GM12864 (cell line): ENCODE results near the gene TAMM41.

Experiments
- DNase-seq: peaks from one replicate; pipeline ENCODE4 v3.0.0-alpha.2; 2011; ENCODE audit warnings: low read depth
- H3K4me3 ChIP-seq: 2 replicates; pipeline ENCODE4 v1.5.1; 2011; ENCODE audit warnings: mild to moderate bottlenecking, low read depth, low read length, control low read depth
- CTCF ChIP-seq: IDR thresholded peaks from 2 replicates; pipeline ENCODE4 v1.5.1; 2011; ENCODE audit warnings: low read depth, mild to moderate bottlenecking, moderate library complexity, low read length, control low read depth, inconsistent platforms; ENCODE audit errors: missing control alignments

TAMM41 gene

GRCh38 chr3:11810276-11810675 lies 36.4 kb downstream of the TAMM41 start:
- TF ChIP-seq CTCF, result no peak
- DNase-seq, result no peak
- no peak overlapping the region for H3K4me3 ChIP-seq

GRCh38 chr3:11808231-11808630 lies 38.5 kb downstream of the TAMM41 start:
- TF ChIP-seq CTCF, result no peak
- DNase-seq, result no peak
- H3K4me3 ChIP-seq, result no peak overlapping the region

GRCh38 chr3:11807686-11808085 lies 39.0 kb downstream of the TAMM41 start:
- no peak for TF ChIP-seq CTCF
- no peak for DNase-seq
- no peak overlapping the region for H3K4me3 ChIP-seq

- DNase-seq, result no peak
- no peak for TF ChIP-seq CTCF
- H3K4me3 ChIP-seq, result no peak overlapping the region
Measured at GRCh38 chr3:11805716-11806115, 41.0 kb downstream of the TAMM41 start.

- DNase-seq, result peak; percentile 27
- no peak overlapping the region for H3K4me3 ChIP-seq
- peak; percentile 75 for TF ChIP-seq CTCF
Measured at GRCh38 chr3:11803977-11804892, 42.5 kb downstream of the TAMM41 start.

GRCh38 chr3:11799791-11800190 lies 46.9 kb downstream of the TAMM41 start:
- H3K4me3 ChIP-seq, result no peak overlapping the region
- no peak for DNase-seq
- no peak for TF ChIP-seq CTCF

- no peak for TF ChIP-seq CTCF
- DNase-seq, result no peak
- H3K4me3 ChIP-seq, result no peak overlapping the region
Measured at GRCh38 chr3:11794927-11795326, 51.8 kb downstream of the TAMM41 start.
